HCT116 (cell line): Measurements from ENCODE around the gene IGF2R. TPM values are rescaled to one million over a fixed set of nuclear protein-coding genes. Genes with fewer than 3 reads are reported as not detected.

Experiments
- ATAC-seq: fragments of 200-7000 bp; cut with Tn5 transposase; 2 replicates; pipeline ENCODE4 v1.9.1; 2020; ENCODE audit warnings: mild to moderate bottlenecking, moderate library complexity
- BruUV-seq: library from RNA; stranded (reverse); fragments of 400-500 nt; replicated peaks from 2 replicates; lab custom pipeline; 2021; lab: Mats Ljungman, UMichigan
- CTCF ChIA-PET: fragments of 300-600 bp; sonication (Branson Sonifier 250); formaldehyde crosslinking; loops from one replicate; lab custom pipeline; 2021; ENCODE audit warnings: antibody characterized with exemption; lab: Charles Lee
- POLR2A ChIA-PET: fragments of 300-600, 350-600 bp; sonication (Branson Sonifier 250); formaldehyde crosslinking; loops from one replicate; lab custom pipeline; 2021; ENCODE audit warnings: antibody characterized with exemption; lab: Charles Lee
- RAD21 ChIA-PET, 2 experiments: fragments of 300-600 bp; sonication (Branson Sonifier 250); formaldehyde crosslinking; loops; one replicate each; lab custom pipeline; 2023; ENCODE audit warnings: low total read pairs in 2 of 2; ENCODE audit not compliant: uncharacterized antibody in 2 of 2, unreplicated experiment in 2 of 2, low non-redundant PET in 1 of 2; lab: Charles Lee
- DNase-seq: peaks from one replicate; pipeline ENCODE4 v3.0.0-alpha.2; 2010; ENCODE audit warnings: low read depth, low spot score
- H2AFZ ChIP-seq: fragments of 200-600 bp; shearing (Covaris generic), sonication (generic); 2 replicates; pipeline ENCODE4 v1.6.1; 2017; ENCODE audit warnings: low read depth, mixed run types, mixed read lengths, antibody characterized with exemption, low read length; ENCODE audit not compliant: poor library complexity, severe bottlenecking
- H3K27ac ChIP-seq: 2 replicates; pipeline ENCODE4 v1.5.1; 2012; ENCODE audit warnings: low read depth, low read length
- H3K27me3 ChIP-seq: fragments of 200-600 bp; sonication (generic); 2 replicates; pipeline ENCODE4 v1.6.1; 2016; ENCODE audit warnings: mixed run types, low read length, mixed read lengths; ENCODE audit not compliant: insufficient read depth
- H3K36me3 ChIP-seq, 2 experiments: fragments of 200-500 bp in 1 of 2; fragments of 200-600 bp in 1 of 2; sonication (Bioruptor generic) in 1 of 2; sonication (generic) in 1 of 2; 2 replicates each; pipeline versions ENCODE4 v1.5.1 to v1.6.1; 2014 to 2016; ENCODE audit warnings: low read length in 2 of 2, inconsistent platforms in 1 of 2, mixed read lengths in 1 of 2, mixed run types in 1 of 2; ENCODE audit not compliant: insufficient read depth in 2 of 2, control insufficient read depth in 1 of 2
- H3K4me1 ChIP-seq, 2 experiments: fragments of 200-600 bp in 1 of 2; sonication (generic) in 1 of 2; 2 replicates each; pipeline versions ENCODE4 v1.5.1 to v1.6.1; 2012 to 2017; ENCODE audit warnings: low read length in 2 of 2, inconsistent platforms in 1 of 2, mild to moderate bottlenecking in 1 of 2, mixed read lengths in 1 of 2, mixed run types in 1 of 2, moderate library complexity in 1 of 2; ENCODE audit not compliant: insufficient read depth in 2 of 2, control insufficient read depth in 1 of 2
- H3K4me2 ChIP-seq: fragments of 200-600 bp; sonication (generic); 2 replicates; pipeline ENCODE4 v1.6.1; 2017; ENCODE audit warnings: mixed run types, low read length, mixed read lengths
- H3K4me3 ChIP-seq, 2 experiments: fragments of 200-600 bp in 1 of 2; sonication (generic) in 1 of 2; replicated peaks in 1 of 2; 2 replicates each; pipeline ENCODE4 v1.5.1; 2011 to 2016; ENCODE audit warnings: low read length in 2 of 2, control low read depth in 1 of 2, low read depth in 1 of 2, mild to moderate bottlenecking in 1 of 2, mixed read lengths in 1 of 2, mixed run types in 1 of 2
- H3K79me2 ChIP-seq: fragments of 200-600 bp; sonication (generic); 2 replicates; pipeline ENCODE4 v1.6.1; 2017; ENCODE audit warnings: mild to moderate bottlenecking, mixed run types, low read length, moderate library complexity, mixed read lengths; ENCODE audit not compliant: insufficient read depth
- H3K9ac ChIP-seq: fragments of 200-600 bp; sonication (generic); 2 replicates; pipeline ENCODE4 v1.6.1; 2016; ENCODE audit warnings: low read length, mixed read lengths
- H3K9me2 ChIP-seq: fragments of 200-600 bp; sonication (generic), shearing (Covaris generic); 2 replicates; pipeline ENCODE4 v1.6.1; 2017; ENCODE audit warnings: mixed run types, mild to moderate bottlenecking, moderate library complexity; ENCODE audit not compliant: insufficient read depth
- H3K9me3 ChIP-seq, 2 experiments: fragments of 200-500 bp in 1 of 2; fragments of 200-600 bp in 1 of 2; sonication (Bioruptor generic) in 1 of 2; sonication (generic) in 1 of 2; 2 replicates each; pipeline ENCODE4 v1.6.1; 2014 to 2017; ENCODE audit warnings: low read length in 2 of 2, mixed read lengths in 2 of 2, inconsistent platforms in 1 of 2, low read depth in 1 of 2, mild to moderate bottlenecking in 1 of 2, mixed run types in 1 of 2, moderate library complexity in 1 of 2; ENCODE audit not compliant: control insufficient read depth in 1 of 2, insufficient read depth in 1 of 2
- H4K20me1 ChIP-seq: fragments of 200-600 bp; sonication (generic), shearing (Covaris generic); 2 replicates; pipeline ENCODE4 v1.6.1; 2017; ENCODE audit warnings: mixed run types, mild to moderate bottlenecking, moderate library complexity; ENCODE audit not compliant: insufficient read depth
- ATF3 ChIP-seq: IDR thresholded peaks from 2 replicates; pipeline ENCODE4 v1.6.1; 2012
- CBX3 ChIP-seq: IDR thresholded peaks from 2 replicates; pipeline ENCODE4 v1.6.1; 2012; ENCODE audit warnings: low read depth
- CEBPB ChIP-seq: IDR thresholded peaks from 2 replicates; pipeline ENCODE4 v1.6.1; 2012; ENCODE audit warnings: low read depth
- CTCF ChIP-seq, 3 experiments: fragments of 200-600 bp in 1 of 3; sonication (generic) in 1 of 3; IDR thresholded peaks in 2 of 3; conservative IDR thresholded peaks in 1 of 3; 2 replicates each; pipeline ENCODE4 v1.5.1; 2012 to 2017; ENCODE audit warnings: low read depth in 2 of 3, low read length in 2 of 3, antibody characterized with exemption in 1 of 3, borderline replicate concordance in 1 of 3, control low read depth in 1 of 3, mild to moderate bottlenecking in 1 of 3, mixed read lengths in 1 of 3, mixed run types in 1 of 3, moderate library complexity in 1 of 3; ENCODE audit not compliant: insufficient read depth in 1 of 3
- EGR1 ChIP-seq: IDR thresholded peaks from 2 replicates; pipeline ENCODE4 v1.6.1; 2012; ENCODE audit warnings: low read depth
- ELF1 ChIP-seq: IDR thresholded peaks from 2 replicates; pipeline ENCODE4 v1.6.1; 2012; ENCODE audit warnings: low read depth, borderline replicate concordance
- EZH2phosphoT487 ChIP-seq: fragments of 200-600 bp; IDR thresholded peaks from 2 replicates; pipeline ENCODE4 v1.6.1; 2018; ENCODE audit warnings: antibody characterized with exemption, borderline replicate concordance
- FOSL1 ChIP-seq: IDR thresholded peaks from 2 replicates; pipeline ENCODE4 v1.6.1; 2012; ENCODE audit warnings: low read depth
- JUND ChIP-seq: IDR thresholded peaks from 2 replicates; pipeline ENCODE4 v1.6.1; 2012
- MAX ChIP-seq: IDR thresholded peaks from 2 replicates; pipeline ENCODE4 v1.6.1; 2012
- POLR2AphosphoS5 ChIP-seq: IDR thresholded peaks from 2 replicates; pipeline ENCODE4 v1.6.1; 2011; ENCODE audit warnings: mild to moderate bottlenecking, low read depth, low read length, moderate library complexity
- REST ChIP-seq: IDR thresholded peaks from 2 replicates; pipeline ENCODE4 v1.6.1; 2012; ENCODE audit warnings: low read depth
- ZFX ChIP-seq: fragments of 450-650 bp; IDR thresholded peaks from 2 replicates; pipeline ENCODE4 v1.6.1; 2017
- ZNF274 ChIP-seq: fragments of 200-500 bp; sonication (Bioruptor generic); IDR thresholded peaks from 2 replicates; pipeline ENCODE4 v1.6.1; 2014; ENCODE audit warnings: mild to moderate bottlenecking, low read depth, low read length, inconsistent platforms
- intact Hi-C: fragments of 100-400 bp; cut with micrococcal nuclease; formaldehyde crosslinking; loops from 2 replicates; pipeline ENCODE4 v1.10.0; 2022
- total RNA-seq: library from RNA; stranded (reverse); gene quantifications from one replicate; pipeline ENCODE4 v1.2.1, GENCODE V29; 2021; ENCODE audit not compliant: unreplicated experiment

IGF2R gene
- total RNA-seq, 1 experiment from 2014 or later, result 37.0 TPM

- TF ChIP-seq EGR1 (no peak), REST (no peak), CBX3 (no peak), EZH2phosphoT487 (no peak)
Measured at GRCh38 chr6:160142115-160142715, 173.3 kb downstream of the IGF2R start (continued).

GRCh38 chr6:160146454-160147145 lies 177.7 kb downstream of the IGF2R start:
- no peaks in the 10 kb centered on the region for H4K20me1 ChIP-seq
- no peak overlapping the region for H3K27ac ChIP-seq
- no peaks in the 10 kb centered on the region for H3K36me3 ChIP-seq
- ATAC-seq, result no peak
- H3K4me1 ChIP-seq, result no peaks in the 10 kb centered on the region
- no peaks in the 10 kb centered on the region for H3K79me2 ChIP-seq
- no peak for TF ChIP-seq CTCF (IDR thresholded peaks at IDR 0.05 in 2 of 3, conservative IDR thresholded peaks at IDR 0.05 in 1 of 3; ENCODE audit: borderline replicate concordance in 1 of 3, insufficient read depth in 1 of 3, low read depth in 2 of 3, low read length in 2 of 3)
- no peak for TF ChIP-seq POLR2AphosphoS5
- no peak for TF ChIP-seq ELF1
- no peak for TF ChIP-seq CEBPB
- no peak for TF ChIP-seq FOSL1
- no peak for TF ChIP-seq EGR1
- TF ChIP-seq MAX, result no peak
- TF ChIP-seq ZNF274, result no peak
- TF ChIP-seq ATF3, result no peak
- TF ChIP-seq JUND, result no peak
- no peak for TF ChIP-seq ZFX
- TF ChIP-seq, all 23 proteins: peak for 0
- ChIA-PET RAD21 (no interaction called here), CTCF (no interaction called here), POLR2A (no interaction called here)
- H3K9me2 ChIP-seq, result no peaks in the 10 kb centered on the region
- no peak overlapping the region for H2AFZ ChIP-seq
- no peak overlapping the region for H3K4me2 ChIP-seq
- intact Hi-C loops, result no loop called here
- no peak overlapping the region for H3K9ac ChIP-seq
- no peak overlapping the region for H3K4me3 ChIP-seq
- DNase-seq, result no peak
- no TSS peak for BruUV-seq
- H3K27me3 ChIP-seq, result no peaks in the 10 kb centered on the region
- no peaks in the 10 kb centered on the region for H3K9me3 ChIP-seq
